Measurements from ENCODE around the gene GALC.

GALC gene

GRCh38 chr14:88007608-88008007 lies 14.6 kb upstream of the GALC start:
- no peak overlapping the region for H3K4me3 ChIP-seq (ENCODE audit: low read depth, low read length)

GRCh38 chr14:88005978-88006851 lies 13.2 kb upstream of the GALC start:
- H3K4me3 ChIP-seq (ENCODE audit: low read depth, low read length), result no peak overlapping the region

- H3K4me3 ChIP-seq (ENCODE audit: low read depth, low read length), result no peak within 1 kb of the TSS
Observed at GRCh38 chr14:88005050-88005481, 12.1 kb upstream of the GALC start, which contains the start of gene GPR65. Gene GPR65 (plus strand): TSS chr14:88005135. CDS start chr14:88010848, 5,713 bp downstream.

- H3K4me3 ChIP-seq (ENCODE audit: low read depth, low read length), result no peak overlapping the region
Observed at GRCh38 chr14:88004506-88005036, 11.6 kb upstream of the GALC start.

GRCh38 chr14:88003425-88003824 lies 10.4 kb upstream of the GALC start:
- H3K4me3 ChIP-seq (ENCODE audit: low read depth, low read length), result no peak overlapping the region

GRCh38 chr14:88002421-88003075 lies 9.6 kb upstream of the GALC start:
- H3K4me3 ChIP-seq (ENCODE audit: low read depth, low read length), result no peak overlapping the region

GRCh38 chr14:87999277-87999676 lies 6.3 kb upstream of the GALC start:
- H3K4me3 ChIP-seq (ENCODE audit: low read depth, low read length), result no peak overlapping the region

- no peak overlapping the region for H3K4me3 ChIP-seq (ENCODE audit: low read depth, low read length)
Observed at GRCh38 chr14:87998482-87998881, 5.5 kb upstream of the GALC start.

GRCh38 chr14:87996291-87996592 lies 3.3 kb upstream of the GALC start:
- no peak overlapping the region for H3K4me3 ChIP-seq (ENCODE audit: low read depth, low read length)

- no peak overlapping the region for H3K4me3 ChIP-seq (ENCODE audit: low read depth, low read length)
Observed at GRCh38 chr14:87995500-87996290, 2.7 kb upstream of the GALC start.

GRCh38 chr14:87994974-87995373 lies 2.0 kb upstream of the GALC start:
- H3K4me3 ChIP-seq (ENCODE audit: low read depth, low read length), result no peak overlapping the region

GRCh38 chr14:87992346-87992717 lies 650 bp downstream of the GALC start:
- peak overlapping the region; percentile 70 for H3K4me3 ChIP-seq (ENCODE audit: low read depth, low read length)

- H3K4me3 ChIP-seq (ENCODE audit: low read depth, low read length), result no peak overlapping the region
Observed at GRCh38 chr14:87990682-87991081, 2.3 kb downstream of the GALC start.

GRCh38 chr14:87989956-87990299 lies 3.1 kb downstream of the GALC start:
- H3K4me3 ChIP-seq (ENCODE audit: low read depth, low read length), result no peak overlapping the region

- H3K4me3 ChIP-seq (ENCODE audit: low read depth, low read length), result no peak overlapping the region
Observed at GRCh38 chr14:87989221-87989955, 3.6 kb downstream of the GALC start.

- H3K4me3 ChIP-seq (ENCODE audit: low read depth, low read length), result no peak overlapping the region
Observed at GRCh38 chr14:87979689-87980088, 13.3 kb downstream of the GALC start.

GRCh38 chr14:87975636-87976035 lies 17.3 kb downstream of the GALC start:
- H3K4me3 ChIP-seq (ENCODE audit: low read depth, low read length), result no peak overlapping the region

GRCh38 chr14:87971010-87971409 lies 22.0 kb downstream of the GALC start:
- no peak overlapping the region for H3K4me3 ChIP-seq (ENCODE audit: low read depth, low read length)

GRCh38 chr14:87967496-87967895 lies 25.5 kb downstream of the GALC start:
- no peak overlapping the region for H3K4me3 ChIP-seq (ENCODE audit: low read depth, low read length)

- H3K4me3 ChIP-seq (ENCODE audit: low read depth, low read length), result no peak overlapping the region
Observed at GRCh38 chr14:87966816-87967215, 26.2 kb downstream of the GALC start.

- H3K4me3 ChIP-seq (ENCODE audit: low read depth, low read length), result no peak overlapping the region
Observed at GRCh38 chr14:87961246-87961645, 31.7 kb downstream of the GALC start.
